ENCODE measurements around the gene BNC2.

The BNC2 gene

DNA sequence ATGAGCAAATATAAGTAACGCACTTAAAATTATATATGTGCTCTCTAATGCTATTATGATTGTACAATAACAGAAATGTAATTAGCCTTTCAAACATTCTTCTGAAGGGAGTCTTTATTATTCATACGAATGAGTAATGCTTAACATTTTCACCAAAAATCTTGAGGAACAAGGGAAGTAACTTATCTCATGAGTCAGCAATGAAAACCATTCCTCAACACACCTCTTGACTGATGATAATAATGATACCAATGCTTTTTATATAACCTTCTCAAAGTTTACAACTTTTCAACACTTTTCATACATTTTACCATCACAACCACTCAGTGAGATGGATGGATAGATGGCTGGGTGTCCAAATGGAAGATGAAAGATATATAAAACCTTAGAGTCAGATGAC lies 369.3 kb downstream of the BNC2 start:
- H3K4me3 ChIP-seq (ENCODE audit: low read depth, low read length): no peak overlapping the region
- CTCF ChIA-PET: no interaction called here
- peaks cover 4% of the 10 kb centered on the region; the same call in 1 of the 2 replicates for H3K4me1 ChIP-seq (ENCODE audit: control insufficient read depth, insufficient read depth, low read length)
- no peaks in the 10 kb centered on the region for H3K36me3 ChIP-seq (ENCODE audit: control insufficient read depth in 2 of 2, insufficient read depth in 1 of 2, low read length in 2 of 2)
- no peak overlapping the region for H3K27ac ChIP-seq (ENCODE audit: extremely low read depth, low read depth, low read length)
- POLR2A ChIA-PET: no interaction called here
- no peak for TF ChIP-seq ZNF10 (tag by site-specific recombination; IDR thresholded peaks at IDR 0.05)
- no peaks in the 10 kb centered on the region for H3K9me3 ChIP-seq (ENCODE audit: control insufficient read depth, insufficient read depth, low read depth, low read length)

- H3K9me3 ChIP-seq (ENCODE audit: control insufficient read depth, insufficient read depth, low read depth, low read length): no peaks in the 10 kb centered on the region
- CTCF ChIA-PET: interaction anchor here (0.5 kb wide), 1 partner anchor 367 kb away, joined by 3 read pairs; no protein-coding TSS in a partner anchor
- POLR2A ChIA-PET: no interaction called here
- H3K36me3 ChIP-seq (ENCODE audit: control insufficient read depth in 2 of 2, insufficient read depth in 1 of 2, low read length in 2 of 2): no peaks in the 10 kb centered on the region
- H3K27ac ChIP-seq (ENCODE audit: extremely low read depth, low read depth, low read length): no peak overlapping the region
- no peaks in the 10 kb centered on the region for H3K4me1 ChIP-seq (ENCODE audit: control insufficient read depth, insufficient read depth, low read length)
- no peak overlapping the region for H3K4me3 ChIP-seq (ENCODE audit: low read depth, low read length)
- TF ChIP-seq ZNF623 (tag by site-specific recombination; IDR thresholded peaks at IDR 0.05) (no peak), ZBTB48 (tag by site-specific recombination; IDR thresholded peaks at IDR 0.05) (no peak), ZNF600 (tag by site-specific recombination; IDR thresholded peaks at IDR 0.05) (no peak), ZNF133 (tag by site-specific recombination; IDR thresholded peaks at IDR 0.05) (no peak), ZSCAN30 (tag by site-specific recombination; IDR thresholded peaks at IDR 0.05) (no peak), ZNF792 (tag by site-specific recombination; IDR thresholded peaks at IDR 0.05) (no peak), ZNF791 (tag by site-specific recombination; IDR thresholded peaks at IDR 0.05) (no peak), ZNF416 (tag by site-specific recombination; IDR thresholded peaks at IDR 0.05) (no peak), ZBTB17 (tag by site-specific recombination; IDR thresholded peaks at IDR 0.05) (no peak), MYNN (tag by site-specific recombination; IDR thresholded peaks at IDR 0.05; ENCODE audit: borderline replicate concordance) (no peak), KLF7 (tag by site-specific recombination; IDR thresholded peaks at IDR 0.05; ENCODE audit: borderline replicate concordance) (no peak), GLIS1 (tag by site-specific recombination; IDR thresholded peaks at IDR 0.05) (no peak), ZNF391 (tag by site-specific recombination; IDR thresholded peaks at IDR 0.05; ENCODE audit: borderline replicate concordance, low read depth) (no peak), ZXDB (tag by site-specific recombination; IDR thresholded peaks at IDR 0.05) (no peak)
- TF ChIP-seq, protein P1, sequence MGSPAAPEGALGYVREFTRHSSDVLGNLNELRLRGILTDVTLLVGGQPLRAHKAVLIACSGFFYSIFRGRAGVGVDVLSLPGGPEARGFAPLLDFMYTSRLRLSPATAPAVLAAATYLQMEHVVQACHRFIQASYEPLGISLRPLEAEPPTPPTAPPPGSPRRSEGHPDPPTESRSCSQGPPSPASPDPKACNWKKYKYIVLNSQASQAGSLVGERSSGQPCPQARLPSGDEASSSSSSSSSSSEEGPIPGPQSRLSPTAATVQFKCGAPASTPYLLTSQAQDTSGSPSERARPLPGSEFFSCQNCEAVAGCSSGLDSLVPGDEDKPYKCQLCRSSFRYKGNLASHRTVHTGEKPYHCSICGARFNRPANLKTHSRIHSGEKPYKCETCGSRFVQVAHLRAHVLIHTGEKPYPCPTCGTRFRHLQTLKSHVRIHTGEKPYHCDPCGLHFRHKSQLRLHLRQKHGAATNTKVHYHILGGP (tag by site-specific recombination; IDR thresholded peaks at IDR 0.05): no peak
- TF ChIP-seq, protein P2, sequence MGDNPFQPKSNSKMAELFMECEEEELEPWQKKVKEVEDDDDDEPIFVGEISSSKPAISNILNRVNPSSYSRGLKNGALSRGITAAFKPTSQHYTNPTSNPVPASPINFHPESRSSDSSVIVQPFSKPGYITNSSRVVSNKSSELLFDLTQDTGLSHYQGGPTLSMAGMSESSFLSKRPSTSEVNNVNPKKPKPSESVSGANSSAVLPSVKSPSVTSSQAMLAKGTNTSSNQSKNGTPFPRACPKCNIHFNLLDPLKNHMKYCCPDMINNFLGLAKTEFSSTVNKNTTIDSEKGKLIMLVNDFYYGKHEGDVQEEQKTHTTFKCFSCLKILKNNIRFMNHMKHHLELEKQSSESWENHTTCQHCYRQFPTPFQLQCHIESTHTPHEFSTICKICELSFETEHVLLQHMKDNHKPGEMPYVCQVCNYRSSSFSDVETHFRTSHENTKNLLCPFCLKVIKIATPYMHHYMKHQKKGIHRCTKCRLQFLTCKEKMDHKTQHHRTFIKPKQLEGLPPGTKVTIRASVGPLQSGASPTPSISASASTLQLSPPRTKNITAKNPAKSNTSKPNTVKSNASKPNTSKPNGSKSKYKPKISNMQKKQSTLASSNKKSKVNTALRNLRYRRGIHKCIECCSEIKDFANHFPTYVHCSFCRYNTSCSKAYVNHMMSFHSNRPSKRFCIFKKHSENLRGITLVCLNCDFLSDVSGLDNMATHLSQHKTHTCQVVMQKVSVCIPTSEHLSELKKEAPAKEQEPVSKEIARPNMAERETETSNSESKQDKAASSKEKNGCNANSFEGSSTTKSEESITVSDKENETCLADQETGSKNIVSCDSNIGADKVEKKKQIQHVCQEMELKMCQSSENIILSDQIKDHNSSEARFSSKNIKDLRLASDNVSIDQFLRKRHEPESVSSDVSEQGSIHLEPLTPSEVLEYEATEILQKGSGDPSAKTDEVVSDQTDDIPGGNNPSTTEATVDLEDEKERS (tag by site-specific recombination; IDR thresholded peaks at IDR 0.05): no peak
Observed at GRCh38 chr9:16500386-16500785, 370.1 kb downstream of the BNC2 start.

DNA sequence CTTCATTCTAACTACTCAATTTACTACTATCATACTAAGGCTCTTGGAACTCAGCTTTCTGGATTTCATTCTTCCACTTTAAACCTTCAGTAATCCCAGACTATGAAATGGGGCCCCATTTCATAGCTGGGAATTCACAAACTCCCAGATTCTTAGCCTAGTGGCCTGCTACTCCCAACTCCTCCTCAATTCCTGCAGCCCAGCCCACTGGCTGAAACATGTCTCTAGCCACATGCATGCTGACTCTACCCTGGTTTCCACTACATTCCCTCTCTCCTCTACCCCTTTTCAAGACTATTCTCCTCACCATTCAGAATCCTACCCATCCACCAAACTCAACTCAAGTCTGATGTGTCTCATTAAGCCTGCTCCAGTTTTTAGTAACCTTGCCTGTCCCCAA lies 370.6 kb downstream of the BNC2 start:
- TF ChIP-seq, protein P1 (tag by site-specific recombination; IDR thresholded peaks at IDR 0.05): no peak
- no peak for TF ChIP-seq ZXDB (tag by site-specific recombination; IDR thresholded peaks at IDR 0.05)
- TF ChIP-seq ZNF184 (tag by site-specific recombination; IDR thresholded peaks at IDR 0.05): no peak
- TF ChIP-seq ZIC2 (tag by site-specific recombination; IDR thresholded peaks at IDR 0.05): no peak
- TF ChIP-seq, protein P3, sequence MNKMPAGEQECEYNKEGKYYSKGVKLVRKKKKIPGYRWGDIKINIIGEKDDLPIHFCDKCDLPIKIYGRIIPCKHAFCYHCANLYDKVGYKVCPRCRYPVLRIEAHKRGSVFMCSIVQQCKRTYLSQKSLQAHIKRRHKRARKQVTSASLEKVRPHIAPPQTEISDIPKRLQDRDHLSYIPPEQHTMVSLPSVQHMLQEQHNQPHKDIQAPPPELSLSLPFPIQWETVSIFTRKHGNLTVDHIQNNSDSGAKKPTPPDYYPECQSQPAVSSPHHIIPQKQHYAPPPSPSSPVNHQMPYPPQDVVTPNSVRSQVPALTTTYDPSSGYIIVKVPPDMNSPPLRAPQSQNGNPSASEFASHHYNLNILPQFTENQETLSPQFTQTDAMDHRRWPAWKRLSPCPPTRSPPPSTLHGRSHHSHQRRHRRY (tag by site-specific recombination; IDR thresholded peaks at IDR 0.05): no peak
- TF ChIP-seq ZFHX2 (tag by site-specific recombination; conservative IDR thresholded peaks at IDR 0.05): no peak
- TF ChIP-seq, protein P4, sequence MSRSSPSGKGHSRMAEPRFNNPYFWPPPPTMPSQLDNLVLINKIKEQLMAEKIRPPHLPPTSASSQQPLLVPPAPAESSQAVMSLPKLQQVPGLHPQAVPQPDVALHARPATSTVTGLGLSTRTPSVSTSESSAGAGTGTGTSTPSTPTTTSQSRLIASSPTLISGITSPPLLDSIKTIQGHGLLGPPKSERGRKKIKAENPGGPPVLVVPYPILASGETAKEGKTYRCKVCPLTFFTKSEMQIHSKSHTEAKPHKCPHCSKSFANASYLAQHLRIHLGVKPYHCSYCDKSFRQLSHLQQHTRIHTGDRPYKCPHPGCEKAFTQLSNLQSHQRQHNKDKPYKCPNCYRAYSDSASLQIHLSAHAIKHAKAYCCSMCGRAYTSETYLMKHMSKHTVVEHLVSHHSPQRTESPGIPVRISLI (tag by site-specific recombination; IDR thresholded peaks at IDR 0.05): no peak
- no peaks in the 10 kb centered on the region for H3K4me1 ChIP-seq (ENCODE audit: control insufficient read depth, insufficient read depth, low read length)
- no peaks in the 10 kb centered on the region for H3K36me3 ChIP-seq (ENCODE audit: control insufficient read depth in 2 of 2, insufficient read depth in 1 of 2, low read length in 2 of 2)
- no peak overlapping the region; the same call in 1 of the 2 replicates for H3K27ac ChIP-seq (ENCODE audit: extremely low read depth, low read depth, low read length)
- ChIA-PET POLR2A (no interaction called here), CTCF (no interaction called here)
- no peak overlapping the region for H3K4me3 ChIP-seq (ENCODE audit: low read depth, low read length)
- H3K9me3 ChIP-seq (ENCODE audit: control insufficient read depth, insufficient read depth, low read depth, low read length): no peaks in the 10 kb centered on the region

All from HEK293 (cell line).